ENCODE data around the gene THSD4.
A peak's percentile ranks its signal among the peaks of the same experiment; 100 is the strongest.
"Not testable (repeated sequence)": the region's sequence is repeated elsewhere in the genome, so short reads cannot be mapped to it uniquely, and the experiment has no call there.

THSD4 gene

DNA sequence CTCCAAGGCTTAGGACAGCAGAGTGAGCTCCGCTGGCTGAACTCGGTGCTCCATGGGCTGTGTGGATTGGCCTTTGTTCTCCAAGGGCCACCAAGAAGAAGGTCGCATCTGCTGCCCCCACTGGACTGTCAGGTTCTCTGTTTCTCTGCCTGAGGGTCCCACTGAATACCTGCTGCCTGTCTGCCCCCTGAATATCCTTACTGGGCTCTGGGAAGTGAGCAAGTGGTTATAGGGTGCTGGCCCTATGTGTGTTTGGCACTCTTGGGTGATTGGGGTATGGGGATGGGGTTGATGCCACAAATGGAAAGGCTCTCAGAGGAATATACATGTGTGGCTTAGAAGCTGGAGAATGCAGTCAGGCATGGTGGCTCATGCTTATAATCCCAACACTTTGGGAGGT, 82.3 kb downstream of the THSD4 start:
- no peak for DNase-seq

GRCh38 chr15:71198846-71199245, 83.6 kb downstream of the THSD4 start:
- DNase-seq: no peak

DNA sequence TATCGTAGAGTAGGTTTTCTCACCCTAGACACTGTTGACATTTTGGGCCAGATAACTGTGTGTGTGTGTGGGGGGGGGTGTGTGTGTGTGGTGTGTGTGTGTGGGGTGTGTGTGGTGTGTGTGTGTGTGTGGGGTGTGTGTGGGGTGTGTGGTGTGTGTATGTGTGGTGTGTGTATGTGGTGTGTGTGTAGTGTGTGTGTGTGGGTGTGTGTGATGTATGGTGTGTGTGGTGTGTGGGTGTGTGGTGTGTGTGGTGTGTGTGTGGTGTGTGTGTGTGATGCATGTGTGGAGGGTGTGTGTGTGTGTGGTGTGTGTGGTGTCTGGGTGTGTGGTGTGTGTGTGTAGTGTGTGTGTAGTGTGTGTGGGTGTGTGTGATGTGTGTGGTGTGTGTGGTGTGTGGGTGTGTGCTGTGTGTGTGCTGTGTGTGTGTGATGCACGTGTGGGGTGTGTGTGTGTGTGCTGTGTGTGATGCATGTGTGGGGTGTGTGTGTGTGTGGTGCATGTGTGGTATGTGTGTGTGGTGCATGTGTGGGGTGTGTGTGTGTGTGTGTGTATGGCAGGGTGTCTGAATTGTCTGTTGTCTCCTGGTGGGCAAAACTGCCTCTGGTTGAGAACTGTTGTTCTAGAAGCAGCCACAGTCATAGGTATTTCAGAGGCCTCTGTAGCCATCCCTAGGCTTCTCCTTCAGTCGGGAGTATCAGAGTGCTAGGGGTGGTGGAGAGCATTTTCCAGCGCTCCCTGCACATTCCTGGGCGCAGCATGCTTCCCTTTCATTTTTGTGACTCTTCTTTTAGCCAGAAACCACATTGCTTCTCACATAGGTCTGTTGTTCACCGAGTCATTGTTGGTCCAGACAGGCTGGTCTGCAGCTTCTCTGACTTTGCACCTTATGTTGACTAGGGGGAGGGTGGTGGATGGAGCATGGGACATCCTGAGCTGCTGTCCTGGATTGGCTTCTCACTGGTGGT, 84.4 kb downstream of the THSD4 start:
- no peak for DNase-seq

- peak; percentile 90 to 97 for DNase-seq
These were observed 86.2 kb downstream of the THSD4 start for GRCh38 chr15:71201477-71201876.

- DNase-seq: peak; percentile 33 to 49
These were observed 87.4 kb downstream of the THSD4 start for GRCh38 chr15:71202712-71203111.

GRCh38 chr15:71203586-71204474, 88.6 kb downstream of the THSD4 start:
- no peak for DNase-seq

GRCh38 chr15:71207141-71207540, 91.9 kb downstream of the THSD4 start:
- no peak for DNase-seq

DNA sequence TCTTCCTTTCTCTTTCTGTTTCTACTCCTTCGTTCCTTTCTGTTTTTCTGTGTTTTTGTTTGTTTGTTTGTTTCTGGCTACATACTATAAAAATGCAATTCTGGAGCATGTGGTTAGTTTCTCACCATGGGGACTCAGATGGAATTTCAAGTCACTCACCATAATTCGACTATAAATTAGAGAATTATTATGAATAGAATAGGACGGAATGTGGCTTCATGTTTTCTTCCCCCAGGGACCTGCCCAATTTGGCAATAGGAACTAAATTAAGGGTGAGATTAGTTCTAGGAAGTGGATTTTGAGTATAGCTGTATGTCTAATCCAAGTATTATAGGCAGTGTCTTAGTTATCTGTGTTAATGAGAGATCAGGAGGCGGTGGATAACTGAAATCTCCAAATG, 96.9 kb downstream of the THSD4 start:
- DNase-seq: no peak

DNA sequence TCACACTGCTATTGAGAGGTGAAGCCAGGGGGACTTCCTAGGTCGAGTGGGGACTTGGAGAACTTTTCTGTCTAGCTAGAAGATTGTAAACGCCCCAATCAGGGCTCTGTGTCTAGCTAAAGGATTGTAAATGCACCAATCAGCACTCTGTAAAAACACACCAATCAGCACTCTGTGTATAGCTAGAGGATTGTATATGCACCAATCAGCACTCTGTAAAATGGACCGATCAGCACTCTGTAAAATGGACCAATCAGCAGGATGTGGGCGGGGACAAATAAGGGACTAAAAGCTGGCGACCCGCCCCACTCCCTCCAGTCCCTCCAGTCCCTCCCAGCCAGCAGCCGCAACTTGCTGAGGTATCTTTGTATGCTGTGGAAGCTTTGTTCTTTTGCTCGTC, 98.7 kb downstream of the THSD4 start:
- not testable (repeated sequence) for DNase-seq

- DNase-seq: no peak
These were observed 100.0 kb downstream of the THSD4 start for GRCh38 chr15:71215126-71215894.

GRCh38 chr15:71218272-71218805, 103.1 kb downstream of the THSD4 start:
- no peak for DNase-seq

- no peak for DNase-seq
These were observed 103.8 kb downstream of the THSD4 start for GRCh38 chr15:71219101-71219500.

DNA sequence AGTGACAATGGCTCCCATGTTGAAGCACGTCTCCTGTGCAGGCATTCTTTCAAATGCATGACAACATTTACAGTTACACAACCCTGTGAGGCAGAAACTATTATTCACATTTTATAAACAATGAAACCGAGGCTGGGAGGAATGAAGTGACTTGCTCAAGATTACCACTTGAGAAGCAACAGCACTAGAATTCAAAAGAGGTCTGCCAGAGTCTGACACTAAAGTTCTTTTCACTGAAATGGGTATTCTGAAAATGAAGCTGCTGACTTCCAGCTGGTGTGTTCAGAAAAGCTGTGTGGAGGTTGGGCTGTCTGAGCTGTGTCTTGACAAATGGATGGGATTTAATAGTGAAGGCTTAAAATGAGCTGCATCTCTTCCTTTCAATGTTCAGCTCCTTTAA, 104.4 kb downstream of the THSD4 start:
- no peak for DNase-seq

DNA sequence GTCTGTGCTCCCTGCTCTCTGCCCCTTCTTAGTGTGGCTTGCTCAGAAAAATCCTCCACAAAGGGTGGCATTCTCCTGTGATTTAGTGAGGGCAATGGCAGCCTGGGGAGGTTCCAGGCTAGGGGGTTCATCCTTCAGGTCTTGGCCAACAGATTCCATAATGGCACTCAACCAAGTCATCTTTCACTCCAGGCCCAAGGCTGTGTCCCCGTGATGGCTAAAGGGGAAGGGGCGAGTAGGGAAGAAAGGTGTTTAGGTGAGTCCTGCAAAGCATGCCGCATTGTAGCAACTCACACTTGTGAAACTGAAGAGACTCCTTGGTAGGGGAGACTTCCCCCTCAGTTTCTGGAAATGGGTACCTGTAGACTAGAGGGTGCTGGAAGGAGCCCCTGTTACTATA, 105.6 kb downstream of the THSD4 start:
- DNase-seq: no peak

DNA sequence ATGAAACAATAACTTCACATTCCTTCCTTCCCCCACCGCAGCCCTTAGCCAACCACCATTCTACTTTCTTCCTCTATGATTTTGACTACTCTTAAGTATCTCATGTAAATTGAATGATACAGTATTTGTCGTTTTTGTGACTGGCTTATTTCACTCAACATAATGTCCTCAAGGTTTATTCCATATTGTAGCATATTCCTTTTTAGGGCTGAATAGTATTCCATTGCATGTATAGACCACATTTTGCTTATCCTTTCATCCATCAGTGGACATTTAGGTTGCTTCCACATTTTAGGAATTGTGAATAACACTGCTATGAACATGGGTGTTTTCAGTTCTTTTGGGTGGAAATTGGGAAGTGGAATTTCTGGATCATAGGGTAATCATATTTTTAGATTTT, 106.1 kb downstream of the THSD4 start:
- DNase-seq: no peak

DNA sequence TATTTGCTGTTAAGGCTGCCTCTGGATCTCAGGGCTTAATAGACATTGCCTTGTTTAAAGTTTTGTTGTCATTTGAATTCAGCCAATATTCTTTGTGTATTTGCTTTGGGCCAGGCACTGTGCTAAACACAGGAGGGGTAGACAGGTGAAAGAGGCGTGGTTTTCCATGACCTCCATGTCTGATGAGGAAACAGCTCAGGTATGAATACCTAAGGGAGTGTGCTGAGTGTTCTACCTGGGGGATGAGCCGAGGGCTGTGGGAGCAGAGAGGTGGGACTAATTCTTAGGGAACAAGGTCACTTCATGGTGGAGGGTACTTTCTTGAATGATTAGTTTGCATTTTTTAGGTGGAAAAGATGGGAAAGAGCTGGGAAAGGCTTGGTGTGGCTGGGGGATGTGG, 108.2 kb downstream of the THSD4 start:
- no peak for DNase-seq

DNA sequence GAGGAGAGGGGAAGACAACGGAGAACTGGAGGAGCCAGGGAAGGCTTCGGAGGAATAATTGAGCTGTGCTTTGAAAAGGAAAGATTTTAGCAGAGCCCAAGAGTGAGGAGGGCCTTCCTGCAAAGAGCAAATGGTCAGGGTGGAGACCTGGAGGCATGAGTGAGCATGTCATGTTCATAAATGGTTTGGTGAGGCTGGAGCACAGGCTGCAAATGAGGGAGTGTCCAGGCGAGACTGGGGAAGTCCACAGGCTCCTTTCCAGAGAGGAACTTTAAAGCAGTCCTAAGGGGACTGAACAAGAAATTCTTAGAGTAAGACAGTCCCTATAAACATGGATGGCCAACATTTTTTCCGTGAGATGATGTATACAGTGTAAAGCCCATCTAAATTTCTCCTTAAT, 108.8 kb downstream of the THSD4 start:
- DNase-seq: no peak

GRCh38 chr15:71225851-71226250, 110.6 kb downstream of the THSD4 start:
- no peak for DNase-seq

DNA sequence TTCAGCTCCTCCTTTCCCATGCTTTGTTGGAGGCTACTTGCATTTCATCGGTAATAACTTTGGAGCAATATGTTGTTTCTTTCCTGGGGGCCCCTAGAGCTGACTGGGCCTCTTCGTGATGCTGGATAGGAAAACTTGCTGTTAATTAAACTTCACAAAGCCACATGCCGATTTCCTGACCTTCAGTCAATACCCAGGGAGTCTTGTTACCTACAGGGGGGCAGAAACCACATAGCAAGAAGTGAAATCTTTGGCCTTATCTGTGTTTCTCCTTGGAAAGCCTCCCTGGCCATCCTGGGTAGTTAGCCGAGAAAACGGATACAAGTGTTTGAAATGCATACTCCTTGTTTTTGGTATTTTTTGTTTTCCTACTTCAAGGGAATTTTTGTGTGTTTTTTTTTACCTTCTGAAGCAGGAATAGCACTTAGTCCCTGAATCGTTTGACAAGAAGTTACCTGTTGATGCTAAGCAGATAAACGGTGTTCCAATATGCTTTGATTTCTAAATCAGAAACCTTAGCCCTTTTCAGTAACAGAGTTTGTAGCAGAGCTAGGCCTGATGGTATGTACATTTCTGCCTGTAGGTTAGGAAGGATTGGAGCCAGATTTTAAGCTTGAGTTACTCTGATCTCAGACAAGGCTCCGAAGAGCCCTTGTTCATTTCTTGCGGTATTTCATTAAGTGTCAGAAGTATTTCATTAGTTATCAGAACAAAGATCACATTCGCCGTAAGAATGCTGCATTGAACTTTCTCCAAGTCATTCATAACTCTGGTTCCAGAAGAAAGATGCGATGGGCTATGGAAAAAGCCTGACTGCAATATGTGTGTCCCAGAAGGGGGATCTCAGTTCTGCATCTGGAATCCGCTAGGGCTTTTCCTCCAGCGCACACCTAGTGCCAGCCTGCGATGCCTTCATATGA, 111.5 kb downstream of the THSD4 start:
- DNase-seq: no peak

- no peak for DNase-seq
These were observed 113.1 kb downstream of the THSD4 start for GRCh38 chr15:71228403-71228802.

DNA sequence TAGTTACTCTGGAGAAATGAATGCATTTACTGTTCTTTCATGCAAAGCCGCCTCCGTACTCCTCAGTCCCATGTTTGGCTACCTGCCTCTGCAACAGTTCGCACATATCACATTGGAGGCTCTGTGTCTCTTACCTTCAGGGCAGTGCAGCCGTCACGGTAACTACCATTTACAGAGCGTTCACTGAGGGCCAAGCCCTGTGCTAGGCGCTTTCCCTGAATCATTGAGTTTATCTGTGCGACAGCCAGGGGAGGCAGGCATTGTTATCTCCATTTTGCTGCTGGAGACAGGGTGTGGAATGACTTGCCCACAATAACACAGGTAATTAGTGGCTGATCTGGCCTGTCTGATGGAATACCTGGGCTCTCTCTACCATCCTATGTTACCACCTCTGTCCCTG, 115.0 kb downstream of the THSD4 start:
- DNase-seq: no peak

- DNase-seq: no peak
These were observed 116.5 kb downstream of the THSD4 start for GRCh38 chr15:71231758-71232157.
